ENCODE results near the gene DCTPP1.

DNA sequence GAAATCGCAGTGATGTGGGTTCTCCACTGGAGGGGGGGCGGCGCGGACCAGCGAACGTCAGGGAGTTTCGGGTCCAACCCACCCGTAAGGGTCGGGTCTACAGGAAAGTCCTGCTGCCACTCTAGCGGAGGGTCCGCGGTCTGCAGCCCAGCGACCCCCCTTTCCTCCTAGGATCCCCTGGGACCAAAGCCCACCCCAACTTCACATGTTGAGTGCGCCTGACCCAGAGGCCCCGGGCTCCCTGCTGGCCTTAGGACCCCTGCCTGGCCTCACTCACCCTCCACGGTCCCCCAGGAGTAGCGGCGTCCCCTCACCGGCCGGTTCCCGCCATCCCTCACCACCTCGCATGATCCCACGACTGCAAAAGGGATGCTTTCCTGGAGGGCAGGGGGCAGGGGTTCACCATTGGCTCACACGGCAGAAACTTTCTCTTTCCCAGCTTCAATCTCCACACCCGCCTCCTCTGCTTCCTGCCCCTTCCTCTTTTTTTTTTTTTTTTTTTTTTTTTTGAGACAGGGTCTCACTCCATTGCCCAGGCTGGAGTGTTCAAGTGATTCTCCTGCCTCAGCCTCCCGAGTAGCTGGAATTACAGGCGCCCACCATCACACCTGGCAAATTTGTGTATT, 50.6 kb downstream of the DCTPP1 start:
- TF ChIP-seq RAD21 (IDR thresholded peaks at IDR 0.05; ENCODE audit: low read length), result no peak
- TF ChIP-seq, protein P1, sequence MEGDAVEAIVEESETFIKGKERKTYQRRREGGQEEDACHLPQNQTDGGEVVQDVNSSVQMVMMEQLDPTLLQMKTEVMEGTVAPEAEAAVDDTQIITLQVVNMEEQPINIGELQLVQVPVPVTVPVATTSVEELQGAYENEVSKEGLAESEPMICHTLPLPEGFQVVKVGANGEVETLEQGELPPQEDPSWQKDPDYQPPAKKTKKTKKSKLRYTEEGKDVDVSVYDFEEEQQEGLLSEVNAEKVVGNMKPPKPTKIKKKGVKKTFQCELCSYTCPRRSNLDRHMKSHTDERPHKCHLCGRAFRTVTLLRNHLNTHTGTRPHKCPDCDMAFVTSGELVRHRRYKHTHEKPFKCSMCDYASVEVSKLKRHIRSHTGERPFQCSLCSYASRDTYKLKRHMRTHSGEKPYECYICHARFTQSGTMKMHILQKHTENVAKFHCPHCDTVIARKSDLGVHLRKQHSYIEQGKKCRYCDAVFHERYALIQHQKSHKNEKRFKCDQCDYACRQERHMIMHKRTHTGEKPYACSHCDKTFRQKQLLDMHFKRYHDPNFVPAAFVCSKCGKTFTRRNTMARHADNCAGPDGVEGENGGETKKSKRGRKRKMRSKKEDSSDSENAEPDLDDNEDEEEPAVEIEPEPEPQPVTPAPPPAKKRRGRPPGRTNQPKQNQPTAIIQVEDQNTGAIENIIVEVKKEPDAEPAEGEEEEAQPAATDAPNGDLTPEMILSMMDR (conservative IDR thresholded peaks at IDR 0.05; ENCODE audit: low read depth, low read length), result no peak
- no peak for TF ChIP-seq CEBPB (IDR thresholded peaks at IDR 0.05; ENCODE audit: low read depth, low read length)
- TF ChIP-seq POLR2A (IDR thresholded peaks at IDR 0.05; ENCODE audit: low read depth, low read length), result no peak
- TF ChIP-seq, protein P2, sequence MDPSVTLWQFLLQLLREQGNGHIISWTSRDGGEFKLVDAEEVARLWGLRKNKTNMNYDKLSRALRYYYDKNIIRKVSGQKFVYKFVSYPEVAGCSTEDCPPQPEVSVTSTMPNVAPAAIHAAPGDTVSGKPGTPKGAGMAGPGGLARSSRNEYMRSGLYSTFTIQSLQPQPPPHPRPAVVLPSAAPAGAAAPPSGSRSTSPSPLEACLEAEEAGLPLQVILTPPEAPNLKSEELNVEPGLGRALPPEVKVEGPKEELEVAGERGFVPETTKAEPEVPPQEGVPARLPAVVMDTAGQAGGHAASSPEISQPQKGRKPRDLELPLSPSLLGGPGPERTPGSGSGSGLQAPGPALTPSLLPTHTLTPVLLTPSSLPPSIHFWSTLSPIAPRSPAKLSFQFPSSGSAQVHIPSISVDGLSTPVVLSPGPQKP (IDR thresholded peaks at IDR 0.05; ENCODE audit: borderline replicate concordance, low read depth, low read length), result no peak
- TF ChIP-seq MAFK (IDR thresholded peaks at IDR 0.05; ENCODE audit: low read depth, low read length), result no peak
- no peak for TF ChIP-seq MXI1 (IDR thresholded peaks at IDR 0.05; ENCODE audit: borderline replicate concordance, low read depth, low read length)
- TF ChIP-seq RFX5 (IDR thresholded peaks at IDR 0.05; ENCODE audit: low read depth, low read length), result no peak
- no peak for TF ChIP-seq CHD1 (IDR thresholded peaks at IDR 0.05; ENCODE audit: low read depth, low read length)
- TF ChIP-seq, protein P3, sequence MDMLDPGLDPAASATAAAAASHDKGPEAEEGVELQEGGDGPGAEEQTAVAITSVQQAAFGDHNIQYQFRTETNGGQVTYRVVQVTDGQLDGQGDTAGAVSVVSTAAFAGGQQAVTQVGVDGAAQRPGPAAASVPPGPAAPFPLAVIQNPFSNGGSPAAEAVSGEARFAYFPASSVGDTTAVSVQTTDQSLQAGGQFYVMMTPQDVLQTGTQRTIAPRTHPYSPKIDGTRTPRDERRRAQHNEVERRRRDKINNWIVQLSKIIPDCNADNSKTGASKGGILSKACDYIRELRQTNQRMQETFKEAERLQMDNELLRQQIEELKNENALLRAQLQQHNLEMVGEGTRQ (IDR thresholded peaks at IDR 0.05; ENCODE audit: low read depth, low read length), result no peak
- TF ChIP-seq MAZ (IDR thresholded peaks at IDR 0.05; ENCODE audit: borderline replicate concordance, low read depth, low read length), result no peak
- TF ChIP-seq BHLHE40 (IDR thresholded peaks at IDR 0.05; ENCODE audit: low read depth, low read length), result no peak
- no peak for TF ChIP-seq NFE2L2 (IDR thresholded peaks at IDR 0.05; ENCODE audit: low read depth, low read length)
- no peak for TF ChIP-seq SMC3 (IDR thresholded peaks at IDR 0.05; ENCODE audit: low read depth, low read length)
